Activated CD4-positive, alpha-beta memory T cell treated with anti-CD3 and anti-CD28 coated beads, Interleukin-2, amount 10 ng/mL, durations not matched to agents 7 days and 5 days (primary cell): ENCODE results near the gene SAYSD1. TPM values are rescaled to one million over a fixed set of nuclear protein-coding genes. Genes with fewer than 3 reads are reported as not detected.

ENCODE experiments used
- CTCF ChIA-PET: fragments of 350-600 bp; sonication (Branson Sonifier 250); formaldehyde crosslinking; loops from one replicate; lab custom pipeline; 2021; ENCODE audit warnings: antibody characterized with exemption, inconsistent platforms; lab: Charles Lee
- POLR2A ChIA-PET: fragments of 350-600 bp; sonication (Branson Sonifier 250); formaldehyde crosslinking; loops from one replicate; lab custom pipeline; 2021; ENCODE audit warnings: antibody characterized with exemption; lab: Charles Lee
- DNase-seq: peaks from one replicate; pipeline ENCODE4 v3.0.0-alpha.2; 2020
- H3K27ac Mint-ChIP-seq: one replicate; pipeline ENCODE4 v1.8.0; 2021; ENCODE audit warnings: mild to moderate bottlenecking, mixed read lengths
- H3K27me3 Mint-ChIP-seq: one replicate; pipeline ENCODE4 v1.8.0; 2021; ENCODE audit warnings: mixed read lengths
- H3K36me3 Mint-ChIP-seq: one replicate; pipeline ENCODE4 v1.8.0; 2021; ENCODE audit warnings: low read depth, mixed read lengths
- H3K4me1 Mint-ChIP-seq: one replicate; pipeline ENCODE4 v1.8.0; 2021; ENCODE audit warnings: mixed read lengths
- H3K4me3 Mint-ChIP-seq: one replicate; pipeline ENCODE4 v1.8.0; 2021; ENCODE audit warnings: mild to moderate bottlenecking, mixed read lengths
- H3K9me3 Mint-ChIP-seq: one replicate; pipeline ENCODE4 v1.8.0; 2021; ENCODE audit warnings: mixed read lengths
- total RNA-seq, 2 experiments: library from RNA; stranded (reverse); gene quantifications; one replicate each; pipeline ENCODE4 v1.2.3, GENCODE V29; 2021

The SAYSD1 gene
- total RNA-seq, 2 experiments from 2014 or later, result 10.4 to 11.0 TPM

DNA sequence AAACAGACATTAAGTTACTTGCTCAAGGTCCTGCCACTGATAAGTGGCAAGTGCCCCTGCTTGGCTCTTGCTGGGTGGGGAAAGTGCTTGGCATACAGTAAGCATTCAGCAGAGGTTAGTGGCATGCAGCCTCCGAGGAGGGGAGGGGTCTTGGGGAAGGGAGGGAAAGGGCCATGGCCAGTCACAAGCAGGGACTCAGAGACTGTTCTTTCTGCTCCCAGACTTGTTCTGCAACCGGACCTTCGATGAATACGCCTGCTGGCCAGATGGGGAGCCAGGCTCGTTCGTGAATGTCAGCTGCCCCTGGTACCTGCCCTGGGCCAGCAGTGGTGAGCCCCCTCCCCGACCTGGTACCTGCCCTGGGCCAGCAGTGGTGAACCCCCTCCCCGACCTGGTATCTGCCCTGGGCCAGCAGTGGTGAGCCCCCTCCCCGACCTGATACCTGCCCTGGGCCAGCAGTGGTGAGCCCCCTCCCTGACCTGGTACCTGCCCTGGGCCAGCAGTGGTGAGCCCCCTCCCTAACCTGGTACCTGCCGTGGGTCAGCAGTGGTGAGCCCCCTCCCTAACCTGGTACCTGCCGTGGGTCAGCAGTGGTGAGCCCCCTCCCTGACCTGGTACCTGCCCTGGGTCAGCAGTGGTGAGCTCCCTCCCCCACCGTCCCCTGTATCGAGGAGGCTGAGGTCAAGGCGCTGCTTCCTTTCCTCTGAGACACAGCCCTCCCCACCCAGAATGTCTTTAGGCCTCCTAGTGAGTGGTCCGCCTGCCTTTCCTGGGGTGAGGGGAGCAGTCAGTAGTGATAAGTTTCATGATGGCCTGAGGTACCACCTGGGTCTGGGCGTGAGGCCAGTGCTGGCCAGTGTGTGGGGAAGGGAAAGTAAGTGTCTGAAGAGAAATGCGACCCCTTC is 57.5 kb downstream of the SAYSD1 start:
- Mint-ChIP-seq H3K9me3 (no peaks in the 10 kb centered on the region), H3K36me3 (no peaks in the 10 kb centered on the region), H3K27me3 (peaks cover 17% of the 10 kb centered on the region), H3K4me3 (no peak overlapping the region), H3K4me1 (no peaks in the 10 kb centered on the region), H3K27ac (no peak overlapping the region)
- ChIA-PET POLR2A (no interaction called here), CTCF (no interaction called here)
- DNase-seq, result no peak

DNA sequence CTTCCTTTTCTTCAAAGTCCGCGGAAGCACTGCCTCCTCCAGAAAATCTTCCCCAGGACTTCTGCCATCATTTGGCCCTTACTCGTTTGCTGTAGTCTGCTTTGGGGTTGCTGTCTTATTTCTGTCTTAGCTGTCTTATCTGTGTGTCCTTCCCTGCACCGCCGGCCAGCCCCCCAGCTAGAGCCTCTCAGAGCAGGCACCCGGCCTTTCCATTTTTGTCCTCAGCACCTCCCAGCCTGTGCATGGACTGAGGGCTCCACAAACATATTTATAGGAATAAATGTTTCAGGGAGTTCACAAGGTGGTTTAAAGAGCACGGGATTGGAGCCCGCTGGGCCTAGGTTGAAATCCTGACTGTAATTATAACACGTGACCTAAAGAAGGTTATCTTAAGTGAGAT is 58.3 kb downstream of the SAYSD1 start:
- H3K4me3 Mint-ChIP-seq, result no peak overlapping the region
- ChIA-PET CTCF (no interaction called here), POLR2A (no interaction called here)
- H3K36me3 Mint-ChIP-seq, result no peaks in the 10 kb centered on the region
- peaks cover 19% of the 10 kb centered on the region for H3K27me3 Mint-ChIP-seq
- H3K27ac Mint-ChIP-seq, result no peak overlapping the region
- H3K9me3 Mint-ChIP-seq, result no peaks in the 10 kb centered on the region
- no peak for DNase-seq
- H3K4me1 Mint-ChIP-seq, result peaks cover 3% of the 10 kb centered on the region

DNA sequence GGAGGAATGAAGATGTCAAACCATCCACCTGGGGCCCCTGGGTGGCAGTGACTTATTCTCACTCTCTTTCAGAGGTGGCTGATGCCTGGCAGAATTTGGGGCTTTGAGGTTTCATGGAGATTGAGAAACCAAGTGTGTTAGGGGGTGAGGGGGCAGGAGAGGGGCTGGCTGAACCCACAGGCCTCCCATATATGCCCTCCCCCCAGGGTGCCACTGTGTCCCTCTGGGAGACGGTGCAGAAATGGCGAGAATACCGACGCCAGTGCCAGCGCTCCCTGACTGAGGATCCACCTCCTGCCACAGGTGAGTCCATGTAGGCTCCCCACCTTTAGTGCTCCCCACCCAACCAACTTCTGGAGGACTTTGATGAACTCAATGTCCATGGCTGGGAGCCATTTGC is 58.8 kb downstream of the SAYSD1 start:
- no peaks in the 10 kb centered on the region for H3K9me3 Mint-ChIP-seq
- CTCF ChIA-PET, result no interaction called here
- H3K27ac Mint-ChIP-seq, result no peak overlapping the region
- peaks cover 8% of the 10 kb centered on the region for H3K4me1 Mint-ChIP-seq
- H3K27me3 Mint-ChIP-seq, result peaks cover 20% of the 10 kb centered on the region
- no peak for DNase-seq
- H3K4me3 Mint-ChIP-seq, result no peak overlapping the region
- H3K36me3 Mint-ChIP-seq, result no peaks in the 10 kb centered on the region
- POLR2A ChIA-PET, result no interaction called here

DNA sequence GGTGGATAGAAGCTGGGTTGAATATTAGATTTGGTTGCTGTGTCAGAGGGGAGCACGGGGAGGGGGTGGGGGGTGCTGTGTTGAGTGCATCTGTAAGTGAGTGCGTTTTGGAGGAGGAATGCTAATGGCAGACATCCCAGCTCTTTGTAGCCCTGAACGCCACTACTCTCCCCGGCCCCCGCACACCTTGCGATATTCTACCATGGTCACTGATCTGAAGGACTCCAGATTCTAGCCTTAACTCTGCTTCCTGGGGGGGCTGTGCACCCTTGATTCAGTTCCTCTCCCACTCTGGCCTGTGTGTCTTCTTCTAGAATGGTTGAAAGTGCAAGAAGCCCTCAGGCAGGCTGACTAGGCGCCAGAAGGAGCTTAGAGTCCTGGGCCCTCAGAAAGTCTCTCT is 59.3 kb downstream of the SAYSD1 start:
- H3K36me3 Mint-ChIP-seq, result no peaks in the 10 kb centered on the region
- H3K27ac Mint-ChIP-seq, result no peak overlapping the region
- H3K9me3 Mint-ChIP-seq, result no peaks in the 10 kb centered on the region
- CTCF ChIA-PET, result no interaction called here
- peaks cover 11% of the 10 kb centered on the region for H3K4me1 Mint-ChIP-seq
- no peak overlapping the region for H3K4me3 Mint-ChIP-seq
- no peak for DNase-seq
- peaks cover 18% of the 10 kb centered on the region for H3K27me3 Mint-ChIP-seq
- POLR2A ChIA-PET, result no interaction called here

DNA sequence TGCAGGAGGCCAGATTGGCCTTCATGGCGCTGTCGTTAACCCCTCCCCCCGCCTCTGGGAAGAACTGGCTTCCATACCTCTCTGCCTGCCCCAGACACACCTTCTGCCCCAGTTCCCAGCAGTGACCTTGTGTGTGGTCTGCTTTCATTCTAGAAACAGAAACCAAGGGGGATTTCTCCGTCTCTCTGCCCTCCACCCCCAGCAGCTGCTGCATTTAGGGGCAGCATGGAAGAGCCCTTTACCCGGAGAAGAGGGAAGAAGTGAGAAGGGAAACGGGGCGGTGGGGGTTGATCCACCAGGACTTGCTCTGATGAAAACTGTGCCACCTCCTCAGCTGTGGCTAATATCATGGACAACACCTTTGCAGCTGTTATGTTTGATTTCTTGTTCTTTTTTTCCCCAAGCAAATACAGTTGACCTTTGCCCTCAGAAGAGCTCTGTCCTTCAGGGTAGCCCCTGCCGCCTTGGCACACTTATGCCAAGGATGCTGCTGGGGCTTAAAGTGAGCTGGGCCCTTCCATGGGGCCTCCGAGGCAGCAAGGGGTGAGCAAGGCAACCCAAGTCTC is 60.3 kb downstream of the SAYSD1 start:
- Mint-ChIP-seq H3K4me1 (peaks cover 15% of the 10 kb centered on the region), H3K4me3 (no peak overlapping the region)
- no peak for DNase-seq

More for the DNA sequence above, 60.3 kb downstream of the SAYSD1 start:
- peaks cover 28% of the 10 kb centered on the region for H3K27me3 Mint-ChIP-seq
- H3K36me3 Mint-ChIP-seq, result no peaks in the 10 kb centered on the region
- H3K27ac Mint-ChIP-seq, result no peak overlapping the region
- H3K9me3 Mint-ChIP-seq, result no peaks in the 10 kb centered on the region
- CTCF ChIA-PET, result no interaction called here
- POLR2A ChIA-PET, result no interaction called here

Other genes starting within 250 kb of the SAYSD1 start
- gene GLP1R, start 66.4 kb downstream of the SAYSD1 start, total RNA-seq, result not detected
- gene KCNK5, start 114.3 kb upstream of the SAYSD1 start, total RNA-seq, result 1 to 10 TPM; 8.6 to 9.2 TPM
- not detected for gene KCNK17, start 199.2 kb upstream of the SAYSD1 start, total RNA-seq
- gene KCNK16, start 207.5 kb upstream of the SAYSD1 start, total RNA-seq, result not detected